Progenitor cell of endocrine pancreas (in vitro differentiated cells): ENCODE measurements around the gene FBXW7. TPM values are rescaled to one million over a fixed set of nuclear protein-coding genes. Genes with fewer than 3 reads are reported as not detected.

Source experiments
- DNase-seq: peaks from one replicate; pipeline ENCODE4 v3.0.0; 2021; ENCODE audit warnings: low spot score; ENCODE audit not compliant: unreplicated experiment
- H3K27ac Mint-ChIP-seq: 2 replicates; pipeline ENCODE4 v1.8.0; 2021; ENCODE audit warnings: mild to moderate bottlenecking, moderate library complexity, mixed read lengths
- H3K27me3 Mint-ChIP-seq: 2 replicates; pipeline ENCODE4 v1.8.0; 2021; ENCODE audit warnings: mixed read lengths
- H3K36me3 Mint-ChIP-seq: 2 replicates; pipeline ENCODE4 v1.8.0; 2022; ENCODE audit warnings: mixed read lengths; ENCODE audit not compliant: insufficient read depth
- H3K4me1 Mint-ChIP-seq: 2 replicates; pipeline ENCODE4 v1.8.0; 2021; ENCODE audit warnings: low read depth, mixed read lengths
- H3K4me3 Mint-ChIP-seq: 2 replicates; pipeline ENCODE4 v1.8.0; 2021; ENCODE audit warnings: low read depth, mild to moderate bottlenecking, moderate library complexity, mixed read lengths
- H3K9me3 Mint-ChIP-seq: 2 replicates; pipeline ENCODE4 v1.8.0; 2021; ENCODE audit warnings: low read depth, mixed read lengths
- total RNA-seq: library from RNA; stranded (reverse); gene quantifications from 2 replicates; pipeline ENCODE4 v1.2.1, GENCODE V29; 2021
- TF ChIP-seq, protein P1 (sequence below): fragments of 200-600 bp; sonication (generic); IDR thresholded peaks from one replicate; pipeline ENCODE4 v1.5.0; 2021; ENCODE audit warnings: antibody characterized with exemption, mild to moderate bottlenecking; ENCODE audit not compliant: unreplicated experiment

The FBXW7 gene
- total RNA-seq, 1 donor from 2014 or later, result 52.1 TPM

DNA sequence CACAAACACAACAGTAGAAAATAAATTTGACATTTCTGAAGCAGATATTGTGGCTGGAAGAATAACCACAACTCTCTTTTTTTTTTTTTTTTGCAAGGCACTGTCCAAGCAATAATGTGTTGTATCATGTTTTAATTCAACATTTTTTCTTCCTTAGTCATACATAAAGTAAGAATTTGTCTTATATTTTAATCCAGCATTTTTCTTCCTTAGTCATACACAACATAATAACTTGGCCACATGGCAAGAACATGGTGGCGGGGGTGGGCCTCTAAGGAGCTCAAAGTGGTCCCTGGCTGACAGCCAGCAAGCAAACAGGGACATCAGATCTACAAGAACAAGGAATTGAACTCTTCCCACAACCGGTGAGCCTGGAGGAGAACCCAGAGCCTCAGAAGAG lies 20.2 kb downstream of the FBXW7 start:
- no peaks in the 10 kb centered on the region for H3K27me3 Mint-ChIP-seq
- TF ChIP-seq, protein P1, sequence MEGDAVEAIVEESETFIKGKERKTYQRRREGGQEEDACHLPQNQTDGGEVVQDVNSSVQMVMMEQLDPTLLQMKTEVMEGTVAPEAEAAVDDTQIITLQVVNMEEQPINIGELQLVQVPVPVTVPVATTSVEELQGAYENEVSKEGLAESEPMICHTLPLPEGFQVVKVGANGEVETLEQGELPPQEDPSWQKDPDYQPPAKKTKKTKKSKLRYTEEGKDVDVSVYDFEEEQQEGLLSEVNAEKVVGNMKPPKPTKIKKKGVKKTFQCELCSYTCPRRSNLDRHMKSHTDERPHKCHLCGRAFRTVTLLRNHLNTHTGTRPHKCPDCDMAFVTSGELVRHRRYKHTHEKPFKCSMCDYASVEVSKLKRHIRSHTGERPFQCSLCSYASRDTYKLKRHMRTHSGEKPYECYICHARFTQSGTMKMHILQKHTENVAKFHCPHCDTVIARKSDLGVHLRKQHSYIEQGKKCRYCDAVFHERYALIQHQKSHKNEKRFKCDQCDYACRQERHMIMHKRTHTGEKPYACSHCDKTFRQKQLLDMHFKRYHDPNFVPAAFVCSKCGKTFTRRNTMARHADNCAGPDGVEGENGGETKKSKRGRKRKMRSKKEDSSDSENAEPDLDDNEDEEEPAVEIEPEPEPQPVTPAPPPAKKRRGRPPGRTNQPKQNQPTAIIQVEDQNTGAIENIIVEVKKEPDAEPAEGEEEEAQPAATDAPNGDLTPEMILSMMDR, result no peak
- DNase-seq, result no peak
- peaks cover 3% of the 10 kb centered on the region for H3K9me3 Mint-ChIP-seq
- H3K36me3 Mint-ChIP-seq, result peaks cover 8% of the 10 kb centered on the region
- H3K4me1 Mint-ChIP-seq, result peaks cover 10% of the 10 kb centered on the region
- no peak overlapping the region for H3K27ac Mint-ChIP-seq
- no peak overlapping the region for H3K4me3 Mint-ChIP-seq

DNA sequence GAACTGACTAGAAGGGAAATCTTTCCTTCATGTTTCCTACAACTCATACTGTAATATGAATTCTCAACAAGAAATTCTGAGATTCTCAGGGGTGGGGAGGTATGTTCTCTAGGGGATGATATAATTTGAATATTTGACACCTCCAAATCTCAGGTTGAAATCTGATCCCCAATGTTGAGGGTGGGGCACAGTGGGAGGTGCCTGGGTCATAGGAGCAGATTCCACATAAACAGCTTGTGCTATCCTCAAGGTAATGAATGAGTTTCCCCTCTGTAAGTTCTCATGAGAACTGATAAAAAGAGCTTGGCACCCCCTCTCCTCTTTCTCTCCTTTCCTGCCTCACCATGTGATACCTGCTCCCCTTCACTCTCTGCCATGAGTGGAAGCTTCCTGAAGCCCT lies 21.5 kb downstream of the FBXW7 start:
- Mint-ChIP-seq H3K4me3 (no peak overlapping the region), H3K27ac (no peak overlapping the region), H3K4me1 (peaks cover 6% of the 10 kb centered on the region), H3K9me3 (no peaks in the 10 kb centered on the region), H3K27me3 (no peaks in the 10 kb centered on the region), H3K36me3 (no peaks in the 10 kb centered on the region)
- DNase-seq, result no peak
- TF ChIP-seq, protein P1, result no peak

DNA sequence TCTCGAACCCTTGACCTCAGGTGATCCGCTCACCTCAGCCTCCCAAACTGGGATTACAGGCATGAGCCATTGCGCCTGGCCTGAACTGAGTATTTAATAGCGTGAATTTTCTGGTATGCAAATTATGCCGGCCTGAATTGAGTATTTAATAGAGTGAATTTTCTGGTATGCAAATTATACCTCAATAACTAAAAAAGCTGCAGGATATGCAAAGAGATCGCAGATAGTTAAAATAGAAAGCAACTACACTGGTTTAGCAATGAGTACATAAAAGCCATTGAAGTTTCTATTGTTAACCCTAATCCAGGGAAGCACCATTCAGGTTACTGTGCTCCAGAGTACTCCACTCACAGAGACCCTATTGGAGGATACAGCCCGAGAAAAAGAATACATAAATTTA lies 22.8 kb downstream of the FBXW7 start:
- no peaks in the 10 kb centered on the region for H3K9me3 Mint-ChIP-seq
- H3K27me3 Mint-ChIP-seq, result no peaks in the 10 kb centered on the region
- H3K4me1 Mint-ChIP-seq, result peaks cover 6% of the 10 kb centered on the region
- TF ChIP-seq, protein P1, result no peak
- no peaks in the 10 kb centered on the region for H3K36me3 Mint-ChIP-seq
- peak overlapping the region; percentile 78 for H3K27ac Mint-ChIP-seq
- no peak overlapping the region for H3K4me3 Mint-ChIP-seq
- DNase-seq, result no peak

DNA sequence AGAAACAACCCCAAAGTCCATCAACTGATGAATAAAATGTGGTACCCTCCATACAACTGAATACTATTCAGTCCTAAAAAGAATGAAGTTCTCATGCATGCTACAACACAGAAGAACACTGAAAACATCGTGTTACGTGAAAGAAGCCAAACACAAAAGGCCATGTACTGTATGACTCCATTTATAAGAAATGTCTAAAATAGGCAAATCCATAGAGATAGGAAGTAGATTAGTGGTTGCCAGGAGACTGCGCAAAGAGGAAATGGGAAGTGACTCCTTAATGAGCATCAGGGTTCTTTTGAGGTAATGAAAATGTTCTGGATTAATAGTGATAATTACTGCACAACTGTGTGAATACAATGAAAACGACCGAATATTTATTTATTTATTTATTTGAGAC lies 23.4 kb downstream of the FBXW7 start:
- Mint-ChIP-seq H3K27ac (no peak overlapping the region), H3K9me3 (no peaks in the 10 kb centered on the region), H3K27me3 (no peaks in the 10 kb centered on the region), H3K4me1 (peaks cover 6% of the 10 kb centered on the region), H3K4me3 (no peak overlapping the region), H3K36me3 (peaks cover 1% of the 10 kb centered on the region)
- no peak for DNase-seq
- TF ChIP-seq, protein P1, result no peak

DNA sequence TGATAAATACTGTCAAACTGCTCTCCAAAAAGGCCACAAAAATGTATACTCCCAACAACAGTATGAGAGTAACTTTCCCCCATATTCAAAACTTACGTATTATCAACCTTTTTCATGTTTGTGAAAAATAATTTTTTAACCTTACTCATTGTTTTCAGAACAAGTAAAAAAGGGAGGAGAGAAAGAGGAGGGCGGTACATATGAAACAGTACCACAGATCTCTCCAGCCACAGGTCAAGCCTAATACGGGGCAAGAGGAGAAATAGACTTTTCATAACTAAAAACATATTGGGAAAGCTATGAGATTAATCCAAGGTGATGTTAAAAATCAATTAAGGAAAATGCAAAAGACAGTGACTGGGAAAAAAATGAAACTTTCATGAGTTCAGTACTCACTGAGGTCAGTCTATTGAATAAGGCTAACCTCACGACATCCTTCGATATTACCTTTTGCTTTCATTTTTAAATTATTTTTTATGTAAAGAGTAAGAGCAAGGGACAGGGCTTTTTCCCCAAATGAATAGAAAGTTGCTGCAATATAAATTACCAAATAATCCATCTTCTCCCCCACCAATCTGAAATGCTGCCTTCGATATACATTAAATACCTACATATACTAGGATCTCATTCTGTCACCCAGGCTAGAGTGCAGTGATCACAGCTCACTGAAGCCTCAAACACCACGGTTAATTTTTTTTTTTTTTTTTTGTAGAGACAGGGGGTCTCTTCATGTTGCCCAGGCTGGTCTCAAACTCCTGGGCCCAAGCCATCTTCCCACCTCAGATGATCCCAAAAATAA lies 25.3 kb downstream of the FBXW7 start:
- H3K4me1 Mint-ChIP-seq, result no peaks in the 10 kb centered on the region
- H3K27ac Mint-ChIP-seq, result no peak overlapping the region
- TF ChIP-seq, protein P1, result no peak
- no peak overlapping the region for H3K4me3 Mint-ChIP-seq
- peaks cover 3% of the 10 kb centered on the region for H3K36me3 Mint-ChIP-seq
- no peaks in the 10 kb centered on the region for H3K27me3 Mint-ChIP-seq
- DNase-seq, result no peak
- no peaks in the 10 kb centered on the region for H3K9me3 Mint-ChIP-seq
